Endothelial cell of umbilical vein (primary cell): ENCODE results near the gene HSDL2. TPM values are rescaled to one million over a fixed set of nuclear protein-coding genes. Genes with fewer than 3 reads are reported as not detected.

ENCODE experiments used
- BruUV-seq: library from RNA; stranded (reverse); fragments of 400-500 nt; replicated peaks from 2 replicates; lab custom pipeline; 2021; lab: Mats Ljungman, UMichigan
- CTCF ChIA-PET: fragments of 300-600, 350-600 bp; sonication (Branson Sonifier 250); formaldehyde crosslinking; loops from one replicate; lab custom pipeline; 2021; ENCODE audit warnings: antibody characterized with exemption, inconsistent platforms; lab: Charles Lee
- POLR2A ChIA-PET: fragments of 300-600, 350-600 bp; sonication (Branson Sonifier 250); formaldehyde crosslinking; loops from one replicate; lab custom pipeline; 2021; ENCODE audit warnings: antibody characterized with exemption, inconsistent platforms; lab: Charles Lee
- DNase-seq: peaks from one replicate; pipeline ENCODE4 v3.0.0-alpha.2; 2011; ENCODE audit warnings: low read depth, low spot score
- FAIRE-seq: peaks from 2 replicates; lab custom pipeline; 2011; peaks lifted over from hg19 to GRCh38; lab: Jason Lieb, UNC
- H2AFZ ChIP-seq: 2 replicates; pipeline ENCODE4 v1.6.0; 2012; ENCODE audit warnings: low read depth, low read length, control low read depth, inconsistent platforms
- H3K27ac ChIP-seq: 2 replicates; pipeline ENCODE4 v1.5.1; 2011; ENCODE audit warnings: low read depth, mild to moderate bottlenecking, control low read depth, low read length, moderate library complexity; ENCODE audit not compliant: insufficient read depth
- H3K27me3 ChIP-seq, 2 experiments: 2 replicates each; pipeline versions ENCODE4 v1.6.0 to v1.6.1; 2011; ENCODE audit warnings: low read length in 2 of 2, mixed read lengths in 1 of 2; ENCODE audit not compliant: control insufficient read depth in 2 of 2, insufficient read depth in 2 of 2
- H3K36me3 ChIP-seq, 2 experiments: 2 replicates in 1 of 2; 3 replicates in 1 of 2; pipeline ENCODE4 v1.5.1; 2011; ENCODE audit warnings: low read length in 2 of 2, mild to moderate bottlenecking in 1 of 2, moderate library complexity in 1 of 2; ENCODE audit not compliant: control insufficient read depth in 2 of 2, insufficient read depth in 2 of 2; ENCODE audit errors: extremely low read depth in 1 of 2
- H3K4me1 ChIP-seq: 3 replicates; pipeline ENCODE4 v1.5.1; 2011; ENCODE audit warnings: mild to moderate bottlenecking, low read length; ENCODE audit not compliant: control insufficient read depth, insufficient read depth; ENCODE audit errors: extremely low read depth
- H3K4me2 ChIP-seq: 2 replicates; pipeline ENCODE4 v1.6.1; 2011; ENCODE audit warnings: low read length, control low read depth, mixed read lengths; ENCODE audit not compliant: insufficient read depth
- H3K4me3 ChIP-seq, 3 experiments: fragments of 200-600 bp in 1 of 3; sonication (generic), shearing (Covaris generic) in 1 of 3; replicated peaks in 1 of 3; 2 replicates each; pipeline ENCODE4 v1.5.1; 2011 to 2016; ENCODE audit warnings: control low read depth in 3 of 3, low read length in 3 of 3, mild to moderate bottlenecking in 2 of 3, inconsistent platforms in 1 of 3, low read depth in 1 of 3, moderate library complexity in 1 of 3; ENCODE audit not compliant: insufficient read depth in 1 of 3
- H3K79me2 ChIP-seq: 2 replicates; pipeline ENCODE4 v1.6.0; 2012; ENCODE audit warnings: low read length, inconsistent platforms; ENCODE audit not compliant: control insufficient read depth, insufficient read depth
- H3K9ac ChIP-seq: replicated peaks from 2 replicates; pipeline ENCODE3; 2011; ENCODE audit warnings: low read length, control low read depth; ENCODE audit not compliant: insufficient read depth; ENCODE audit errors: extremely low read depth
- H3K9me1 ChIP-seq: replicated peaks from 3 replicates; pipeline ENCODE4 v1.6.0; 2011; ENCODE audit warnings: mild to moderate bottlenecking, low read length; ENCODE audit not compliant: control insufficient read depth, insufficient read depth; ENCODE audit errors: extremely low read depth
- H3K9me3 ChIP-seq: replicated peaks from 2 replicates; pipeline ENCODE4 v1.5.1; 2012; ENCODE audit warnings: low read length, inconsistent platforms; ENCODE audit not compliant: control insufficient read depth, insufficient read depth
- H4K20me1 ChIP-seq: replicated peaks from 2 replicates; pipeline ENCODE3; 2011; ENCODE audit warnings: mild to moderate bottlenecking, low read length; ENCODE audit not compliant: control insufficient read depth, insufficient read depth; ENCODE audit errors: extremely low read depth
- EZH2 ChIP-seq: IDR thresholded peaks from 2 replicates; pipeline ENCODE4 v1.6.1; 2012; ENCODE audit warnings: borderline replicate concordance, low read depth, mild to moderate bottlenecking, moderate library complexity, low read length, inconsistent platforms; ENCODE audit not compliant: severe bottlenecking
- FOS ChIP-seq: IDR thresholded peaks from 2 replicates; pipeline ENCODE4 v1.6.1; 2011; ENCODE audit warnings: mild to moderate bottlenecking, low read length, moderate library complexity, borderline replicate concordance; ENCODE audit not compliant: insufficient read depth
- GATA2 ChIP-seq: IDR thresholded peaks from 2 replicates; pipeline ENCODE4 v1.7.0; 2011; ENCODE audit warnings: low read depth, mild to moderate bottlenecking, moderate library complexity, mixed read lengths, low read length; ENCODE audit not compliant: insufficient read length, insufficient read depth
- JUN ChIP-seq: IDR thresholded peaks from 2 replicates; pipeline ENCODE4 v1.6.1; 2011; ENCODE audit warnings: borderline replicate concordance, low read depth; ENCODE audit not compliant: insufficient read length, insufficient read depth
- MAX ChIP-seq: IDR thresholded peaks from 2 replicates; pipeline ENCODE4 v1.6.1; 2011; ENCODE audit not compliant: insufficient read depth, insufficient read length
- MYC ChIP-seq: IDR thresholded peaks from one replicate; pipeline ENCODE4 v1.6.1; 2011; ENCODE audit warnings: mild to moderate bottlenecking, low read depth, low read length
- POLR2A ChIP-seq: IDR thresholded peaks from 2 replicates; pipeline ENCODE4 v1.6.1; 2012; ENCODE audit warnings: low read depth, mild to moderate bottlenecking, control low read depth, low read length
- POLR2AphosphoS5 ChIP-seq: IDR thresholded peaks from 2 replicates; pipeline ENCODE4 v1.6.1; 2012; ENCODE audit warnings: low read depth, mild to moderate bottlenecking, control low read depth, low read length, moderate library complexity; ENCODE audit not compliant: insufficient read depth
- dilution Hi-C: fragments of 300-500 bp; cut with MboI; formaldehyde crosslinking; loops from one replicate; pipeline ENCODE4 v1.15.0; 2019; ENCODE audit warnings: low sequenced_read_pairs; ENCODE audit not compliant: extremely low pct_ligation_motif_present
- intact Hi-C: fragments of 100-400 bp; cut with micrococcal nuclease; formaldehyde crosslinking; loops from one replicate; pipeline ENCODE4 v1.10.0; 2022
- polyA plus RNA-seq, 4 experiments: library from polyadenylated mRNA; depleted of rRNA in 3 of 4; stranded (reverse) in 3 of 4; unstranded in 1 of 4; fragments of >200 nt; gene quantifications; 2 replicates each; pipeline versions ENCODE4 v1.2.1 to v1.2.3, GENCODE V29; 2011 to 2012; ENCODE audit warnings: missing spikeins in 1 of 4
- total RNA-seq: library from RNA; stranded (reverse); gene quantifications from 2 replicates; pipeline ENCODE4 v1.2.3, GENCODE V29; 2021
- TF ChIP-seq, protein P1 (sequence below), 2 donors: IDR thresholded peaks; 1 replicate in 1 of 2; 2 replicates in 1 of 2; pipeline ENCODE4 v1.5.1; 2011; ENCODE audit warnings: low read length in 2 of 2, mild to moderate bottlenecking in 2 of 2, moderate library complexity in 2 of 2, control low read depth in 1 of 2, inconsistent platforms in 1 of 2, low read depth in 1 of 2; ENCODE audit not compliant: insufficient read depth in 1 of 2; ENCODE audit errors: extremely low read depth in 1 of 2

The HSDL2 gene
- total and polyA plus RNA-seq, 2 donors (not counting 3 experiments of a cell fraction or from before 2014, with no cell fraction given): 5.6 to 22.1 TPM

GRCh38 chr9:112384690-112385089, 4.8 kb downstream of the HSDL2 start:
- POLR2A ChIA-PET: interaction anchor here (0.7 kb wide), 1 partner anchor 232 kb away, joined by 3 read pairs; no protein-coding TSS in a partner anchor
- H3K36me3 ChIP-seq: no peaks in the 10 kb centered on the region
- H3K27me3 ChIP-seq: no peaks in the 10 kb centered on the region
- H3K4me1 ChIP-seq: peaks cover 4% of the 10 kb centered on the region
- DNase-seq (peak; percentile 6), FAIRE-seq (no peak)
- H3K27ac ChIP-seq: no peak overlapping the region
- H3K4me3 ChIP-seq: no peak overlapping the region
- H2AFZ ChIP-seq: no peak overlapping the region
- intact Hi-C loops (no loop called here), dilution Hi-C loops (no loop called here)
- no peak overlapping the region for H3K4me2 ChIP-seq
- H3K9me1 ChIP-seq: no peaks in the 10 kb centered on the region
- BruUV-seq: no TSS peak
- H3K9ac ChIP-seq: no peak overlapping the region
- CTCF ChIA-PET: interaction anchor here (1.4 kb wide), 2 partner anchors 7 to 20 kb away, joined by 3 read pairs; no protein-coding TSS in a partner anchor
- no peaks in the 10 kb centered on the region for H4K20me1 ChIP-seq
- H3K9me3 ChIP-seq: no peaks in the 10 kb centered on the region
- TF ChIP-seq POLR2A (no peak), EZH2 (no peak), POLR2AphosphoS5 (no peak), MYC (no peak), FOS (no peak), JUN (no peak), MAX (no peak), GATA2 (no peak)
- TF ChIP-seq, protein P1, sequence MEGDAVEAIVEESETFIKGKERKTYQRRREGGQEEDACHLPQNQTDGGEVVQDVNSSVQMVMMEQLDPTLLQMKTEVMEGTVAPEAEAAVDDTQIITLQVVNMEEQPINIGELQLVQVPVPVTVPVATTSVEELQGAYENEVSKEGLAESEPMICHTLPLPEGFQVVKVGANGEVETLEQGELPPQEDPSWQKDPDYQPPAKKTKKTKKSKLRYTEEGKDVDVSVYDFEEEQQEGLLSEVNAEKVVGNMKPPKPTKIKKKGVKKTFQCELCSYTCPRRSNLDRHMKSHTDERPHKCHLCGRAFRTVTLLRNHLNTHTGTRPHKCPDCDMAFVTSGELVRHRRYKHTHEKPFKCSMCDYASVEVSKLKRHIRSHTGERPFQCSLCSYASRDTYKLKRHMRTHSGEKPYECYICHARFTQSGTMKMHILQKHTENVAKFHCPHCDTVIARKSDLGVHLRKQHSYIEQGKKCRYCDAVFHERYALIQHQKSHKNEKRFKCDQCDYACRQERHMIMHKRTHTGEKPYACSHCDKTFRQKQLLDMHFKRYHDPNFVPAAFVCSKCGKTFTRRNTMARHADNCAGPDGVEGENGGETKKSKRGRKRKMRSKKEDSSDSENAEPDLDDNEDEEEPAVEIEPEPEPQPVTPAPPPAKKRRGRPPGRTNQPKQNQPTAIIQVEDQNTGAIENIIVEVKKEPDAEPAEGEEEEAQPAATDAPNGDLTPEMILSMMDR (IDR thresholded peaks at IDR 0.05; ENCODE audit: extremely low read depth in 1 of 2, insufficient read depth in 1 of 2, low read depth in 1 of 2, low read length in 2 of 2): no peak
- H3K79me2 ChIP-seq: peaks cover 20% of the 10 kb centered on the region
